Cardiac muscle cell (in vitro differentiated cells and primary cell): ENCODE data around the gene CLEC7A. TPM values are rescaled to one million over a fixed set of nuclear protein-coding genes. Genes with fewer than 3 reads are reported as not detected.

Experiments
- DNase-seq, 2 donors: peaks; one replicate each; pipeline versions ENCODE4 v3.0.0 to v3.0.0-alpha.2; 2010 to 2017; ENCODE audit warnings: low read depth in 1 of 2, low spot score in 1 of 2
- H3K27ac ChIP-seq: fragments of 200-600 bp; sonication (generic); 2 replicates; pipeline ENCODE4 v1.5.1; 2016
- H3K27me3 ChIP-seq: fragments of 200-600 bp; sonication (generic); 2 replicates; pipeline ENCODE4 v1.6.0; 2016; ENCODE audit warnings: control low read depth
- H3K36me3 ChIP-seq: fragments of 200-600 bp; sonication (generic); 2 replicates; pipeline ENCODE4 v1.5.1; 2016; ENCODE audit warnings: control low read depth
- H3K4me1 ChIP-seq: fragments of 200-600 bp; sonication (generic); 2 replicates; pipeline ENCODE4 v1.8.1; 2017; ENCODE audit warnings: low read depth, mild to moderate bottlenecking, mixed run types
- H3K4me3 ChIP-seq: fragments of 200-600 bp; sonication (generic); 2 replicates; pipeline ENCODE4 v1.5.1; 2016; ENCODE audit warnings: mild to moderate bottlenecking
- H3K9me3 ChIP-seq: fragments of 200-600 bp; sonication (generic); 2 replicates; pipeline ENCODE4 v1.5.1; 2017; ENCODE audit warnings: low read depth, mild to moderate bottlenecking, control low read depth
- polyA plus RNA-seq: library from polyadenylated mRNA; unstranded; fragments of >200 nt; fragmentation: Nextera tagmentation; extraction: Ambion mirVana; gene quantifications from 2 replicates; pipeline ENCODE4 v1.2.1, GENCODE V29; 2016
- total RNA-seq: library from RNA; depleted of rRNA; stranded (reverse); fragments of >200 nt; gene quantifications from 2 replicates; pipeline ENCODE4 v1.2.3, GENCODE V29; 2016
- TF ChIP-seq, protein P1 (sequence below): IDR thresholded peaks from 2 replicates; pipeline ENCODE4 v1.5.1; 2012; ENCODE audit warnings: low read depth, mild to moderate bottlenecking, low read length

CLEC7A gene
- total and polyA plus RNA-seq, 2 experiments from 2014 or later, result not detected

DNA sequence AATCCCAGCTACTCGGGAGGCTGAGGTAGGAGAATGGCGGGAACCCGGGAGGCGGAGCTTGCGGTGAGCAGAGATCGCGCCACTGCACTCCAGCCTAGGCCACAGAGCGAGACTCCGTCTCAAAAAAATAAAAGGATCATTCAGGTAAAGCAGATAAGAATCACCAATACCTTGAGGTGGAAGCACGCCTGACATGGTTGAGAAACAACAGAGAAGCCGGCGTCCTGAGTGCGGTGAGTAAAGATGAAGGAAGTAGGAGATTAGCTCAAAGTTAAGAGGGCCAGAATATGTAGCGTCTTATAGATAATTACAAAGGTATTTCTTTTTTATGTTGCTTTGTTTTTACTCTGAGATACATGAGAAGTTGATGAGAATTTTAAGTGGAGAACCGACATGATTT, 14.7 kb downstream of the CLEC7A start:
- H3K36me3 ChIP-seq, result no peaks in the 10 kb centered on the region
- TF ChIP-seq, protein P1, sequence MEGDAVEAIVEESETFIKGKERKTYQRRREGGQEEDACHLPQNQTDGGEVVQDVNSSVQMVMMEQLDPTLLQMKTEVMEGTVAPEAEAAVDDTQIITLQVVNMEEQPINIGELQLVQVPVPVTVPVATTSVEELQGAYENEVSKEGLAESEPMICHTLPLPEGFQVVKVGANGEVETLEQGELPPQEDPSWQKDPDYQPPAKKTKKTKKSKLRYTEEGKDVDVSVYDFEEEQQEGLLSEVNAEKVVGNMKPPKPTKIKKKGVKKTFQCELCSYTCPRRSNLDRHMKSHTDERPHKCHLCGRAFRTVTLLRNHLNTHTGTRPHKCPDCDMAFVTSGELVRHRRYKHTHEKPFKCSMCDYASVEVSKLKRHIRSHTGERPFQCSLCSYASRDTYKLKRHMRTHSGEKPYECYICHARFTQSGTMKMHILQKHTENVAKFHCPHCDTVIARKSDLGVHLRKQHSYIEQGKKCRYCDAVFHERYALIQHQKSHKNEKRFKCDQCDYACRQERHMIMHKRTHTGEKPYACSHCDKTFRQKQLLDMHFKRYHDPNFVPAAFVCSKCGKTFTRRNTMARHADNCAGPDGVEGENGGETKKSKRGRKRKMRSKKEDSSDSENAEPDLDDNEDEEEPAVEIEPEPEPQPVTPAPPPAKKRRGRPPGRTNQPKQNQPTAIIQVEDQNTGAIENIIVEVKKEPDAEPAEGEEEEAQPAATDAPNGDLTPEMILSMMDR, result no peak
- H3K27ac ChIP-seq, result no peak overlapping the region
- no peak for DNase-seq
- peaks cover 14% of the 10 kb centered on the region for H3K27me3 ChIP-seq
- H3K4me3 ChIP-seq, result no peak overlapping the region
- no peaks in the 10 kb centered on the region for H3K9me3 ChIP-seq
- H3K4me1 ChIP-seq, result no peaks in the 10 kb centered on the region

DNA sequence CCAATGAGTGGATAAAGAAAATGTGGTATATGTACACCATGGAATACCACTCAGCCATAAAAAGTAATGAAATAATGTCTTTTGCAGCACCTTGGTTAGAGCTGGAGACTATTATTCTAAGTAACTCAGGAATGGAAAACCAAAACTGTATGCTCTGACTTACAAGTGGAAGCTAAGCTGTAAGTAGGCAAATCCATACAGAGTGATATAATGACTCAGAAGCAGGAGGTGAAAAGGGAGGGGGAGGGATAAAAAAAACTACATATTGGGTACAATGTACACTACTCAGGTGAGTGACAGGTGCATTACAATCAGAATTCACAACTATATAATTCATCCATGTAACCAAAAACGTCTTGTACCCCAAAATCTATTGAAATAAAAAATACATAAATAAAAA, 16.1 kb downstream of the CLEC7A start:
- Histone ChIP-seq H3K9me3 (no peaks in the 10 kb centered on the region), H3K36me3 (no peaks in the 10 kb centered on the region), H3K4me3 (no peak overlapping the region), H3K27me3 (peaks cover 11% of the 10 kb centered on the region), H3K4me1 (no peaks in the 10 kb centered on the region), H3K27ac (no peak overlapping the region)
- DNase-seq, result no peak
- TF ChIP-seq, protein P1, result no peak

DNA sequence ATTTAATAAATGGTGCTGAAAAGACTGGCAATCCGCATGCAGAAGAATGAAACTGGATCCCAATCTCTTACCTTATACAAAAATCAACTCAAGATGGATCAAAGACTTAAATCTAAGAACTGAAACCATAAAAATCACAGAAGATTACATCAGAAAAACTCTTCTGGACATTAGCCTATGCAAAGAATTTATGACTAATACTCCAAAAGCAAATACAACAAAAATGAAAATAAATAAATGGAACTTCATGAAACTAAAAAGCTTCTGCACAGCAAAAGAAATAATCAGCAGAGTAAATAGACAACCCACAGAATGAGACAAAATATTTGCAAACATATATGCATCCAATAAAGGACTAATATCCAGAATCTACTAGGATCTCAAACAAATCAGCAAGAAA, 16.9 kb downstream of the CLEC7A start:
- Histone ChIP-seq H3K4me3 (no peak overlapping the region), H3K4me1 (no peaks in the 10 kb centered on the region), H3K27ac (no peak overlapping the region), H3K36me3 (no peaks in the 10 kb centered on the region), H3K9me3 (no peaks in the 10 kb centered on the region), H3K27me3 (peaks cover 3% of the 10 kb centered on the region)
- TF ChIP-seq, protein P1, result no peak
- no peak for DNase-seq

DNA sequence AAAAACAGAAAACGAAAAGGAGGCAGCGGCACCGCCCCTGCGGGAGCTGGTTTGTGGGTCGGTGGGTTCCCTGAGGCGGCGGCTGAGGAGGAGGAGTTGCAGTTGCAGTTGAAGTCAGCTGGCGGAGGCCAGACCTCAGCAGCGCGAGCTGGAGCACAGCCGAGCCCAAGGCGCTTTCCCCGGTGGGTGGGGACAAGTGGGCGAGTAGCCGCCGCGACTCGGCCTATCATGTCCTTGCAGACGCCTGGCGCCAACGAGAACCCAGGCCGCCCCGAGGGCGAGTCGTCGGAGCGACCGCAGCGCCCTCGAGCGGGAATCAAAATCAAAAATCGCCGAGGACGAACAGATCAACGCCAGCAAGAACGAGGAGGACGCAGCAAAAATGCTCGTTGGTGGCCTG, 18.5 kb downstream of the CLEC7A start:
- Histone ChIP-seq H3K4me1 (no peaks in the 10 kb centered on the region), H3K27ac (no peak overlapping the region), H3K9me3 (no peaks in the 10 kb centered on the region), H3K36me3 (no peaks in the 10 kb centered on the region), H3K4me3 (no peak overlapping the region), H3K27me3 (no peaks in the 10 kb centered on the region)
- TF ChIP-seq, protein P1, result no peak
- no peak for DNase-seq

DNA sequence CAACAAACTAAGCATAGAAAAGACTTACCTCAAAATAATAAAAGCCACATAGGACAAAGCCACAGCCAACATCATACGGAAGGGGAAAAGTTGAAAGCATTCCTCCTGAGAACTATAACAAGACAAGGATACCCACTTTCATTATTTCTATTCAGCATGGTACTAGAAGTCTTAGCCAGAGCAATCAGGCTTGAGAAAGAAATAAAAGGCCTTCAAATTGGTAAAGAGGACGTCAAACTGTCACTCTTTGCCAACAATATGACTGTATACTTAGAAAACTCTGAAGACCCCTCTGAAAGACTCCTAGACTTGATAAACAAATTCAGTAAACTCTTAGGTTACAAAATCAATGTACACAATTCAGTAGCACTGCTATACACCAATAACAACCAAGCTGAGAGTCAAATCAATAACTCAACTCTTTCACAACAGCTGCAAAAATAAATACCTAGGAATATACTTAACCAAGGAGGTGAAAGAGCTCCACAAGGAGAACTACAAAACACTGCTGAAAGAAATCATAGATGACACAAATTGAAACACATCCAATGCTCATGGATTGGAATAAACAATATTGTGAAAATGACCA, 19.6 kb downstream of the CLEC7A start:
- Histone ChIP-seq H3K4me3 (no peak overlapping the region), H3K9me3 (no peaks in the 10 kb centered on the region), H3K4me1 (no peaks in the 10 kb centered on the region), H3K27me3 (no peaks in the 10 kb centered on the region), H3K36me3 (no peaks in the 10 kb centered on the region), H3K27ac (no peak overlapping the region)
- no peak for DNase-seq
- TF ChIP-seq, protein P1, result no peak
